Stimulated activated CD8-positive, alpha-beta memory T cell treated with anti-CD3 and anti-CD28 coated beads, Interleukin-7, amount 100 ng/mL, for 4 hours (primary cell): Measurements from ENCODE around the gene HAO1.
"Not testable (repeated sequence)": the region's sequence is repeated elsewhere in the genome, so short reads cannot be mapped to it uniquely, and the experiment has no call there.

Experiments
- DNase-seq, 2 donors: peaks; one replicate each; pipeline ENCODE4 v3.0.0-alpha.2; 2020; ENCODE audit warnings: low read depth in 2 of 2

The HAO1 gene

DNA sequence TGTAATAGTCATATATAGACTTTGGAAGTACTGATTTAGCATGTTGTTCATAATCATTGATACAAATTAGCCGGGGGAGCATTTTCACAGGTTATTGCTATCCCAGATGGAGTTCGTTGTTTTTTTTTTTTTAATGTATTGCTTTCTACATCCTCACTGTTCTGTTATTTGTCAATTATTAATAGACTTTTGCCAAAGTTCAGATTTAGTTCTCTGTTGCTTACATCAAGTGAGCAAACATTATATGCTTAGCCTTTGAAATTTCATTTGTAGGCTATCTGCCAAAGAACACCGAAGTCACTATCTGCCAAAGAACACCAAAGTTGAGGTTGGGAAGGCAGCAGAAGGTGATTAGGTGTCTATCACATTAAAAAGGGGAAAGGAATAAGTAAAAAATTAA lies at the start of gene HAO1:
Gene HAO1 (minus strand): TSS at position 118 of the 400 bp plus-strand sequence. CDS start 36 bp downstream, at position 82.
- no peak for DNase-seq

DNA sequence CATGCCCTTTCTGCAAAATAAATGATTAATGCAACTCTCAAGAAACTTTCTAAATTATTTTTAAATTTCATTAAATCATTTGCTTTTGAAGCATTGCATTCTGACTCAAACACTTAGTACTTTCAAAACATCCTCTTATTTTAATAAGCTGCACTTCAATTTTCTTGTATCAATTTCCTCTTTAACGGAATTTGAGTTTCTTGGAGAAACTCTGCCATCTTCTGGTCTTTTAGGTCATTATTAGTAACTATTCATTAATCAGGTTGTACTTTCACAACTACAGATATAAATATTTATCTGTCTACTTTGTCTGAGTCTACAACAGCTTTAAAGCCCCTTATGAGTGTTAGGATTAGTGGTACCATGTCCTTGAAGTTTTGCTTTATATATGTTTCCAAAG lies 49.1 kb upstream of the HAO1 start:
- no peak for DNase-seq

DNA sequence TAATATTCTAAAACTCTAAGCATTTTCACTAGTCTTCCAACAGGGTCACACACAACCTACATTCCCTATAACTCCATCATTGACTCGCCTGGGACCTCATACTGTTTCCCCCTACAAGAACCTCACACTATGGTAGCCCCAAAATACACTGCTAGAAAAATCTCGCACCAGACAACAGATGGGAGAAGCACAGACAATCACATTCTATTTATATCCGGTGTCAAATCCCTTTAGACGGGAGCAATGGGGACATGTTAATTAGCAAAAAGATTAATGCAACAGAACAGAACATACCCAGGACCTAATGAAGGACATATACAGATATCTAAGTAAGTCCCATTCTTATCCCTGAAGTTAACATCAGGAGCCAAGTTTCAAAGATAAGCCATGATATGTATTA lies 45.7 kb upstream of the HAO1 start:
- no peak for DNase-seq

DNA sequence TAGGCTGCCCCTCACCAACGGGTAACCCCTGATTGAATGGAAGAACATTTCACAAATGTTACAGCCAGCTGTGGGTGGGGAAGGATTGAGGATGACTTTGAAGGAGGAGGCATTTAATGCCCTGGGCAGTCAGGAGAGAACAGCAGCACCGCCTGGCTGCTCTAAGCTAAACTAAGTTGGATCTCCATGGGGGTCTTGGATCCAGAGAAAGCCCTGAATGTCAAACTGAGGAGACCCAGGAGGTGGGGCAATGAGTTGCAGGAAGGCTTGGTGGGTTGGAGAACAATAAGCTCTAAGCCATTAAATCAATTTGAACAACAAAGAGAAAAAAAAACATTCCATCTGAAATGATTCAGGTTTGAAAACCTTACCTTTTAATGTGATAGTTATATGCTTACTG lies 43.9 kb upstream of the HAO1 start:
- DNase-seq = no peak

DNA sequence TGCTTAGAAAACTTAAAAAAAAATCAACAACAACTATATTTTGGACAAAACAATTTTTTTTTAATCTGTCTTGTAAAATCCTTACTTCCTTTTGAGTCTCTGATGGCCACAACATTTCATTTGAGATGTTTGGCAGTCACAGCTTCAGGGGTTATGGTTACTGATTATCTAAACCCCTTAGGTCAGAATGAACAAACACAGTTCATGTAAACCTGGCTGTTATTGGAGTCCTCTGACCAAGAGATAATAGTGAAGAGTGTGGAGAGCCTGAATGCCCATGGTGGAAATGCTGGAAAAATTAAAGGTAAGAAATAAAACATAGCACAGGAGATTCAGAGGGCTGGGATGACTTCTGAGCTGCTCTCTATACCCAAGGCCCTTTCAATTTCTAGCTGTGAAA lies 41.1 kb upstream of the HAO1 start:
- DNase-seq = no peak

DNA sequence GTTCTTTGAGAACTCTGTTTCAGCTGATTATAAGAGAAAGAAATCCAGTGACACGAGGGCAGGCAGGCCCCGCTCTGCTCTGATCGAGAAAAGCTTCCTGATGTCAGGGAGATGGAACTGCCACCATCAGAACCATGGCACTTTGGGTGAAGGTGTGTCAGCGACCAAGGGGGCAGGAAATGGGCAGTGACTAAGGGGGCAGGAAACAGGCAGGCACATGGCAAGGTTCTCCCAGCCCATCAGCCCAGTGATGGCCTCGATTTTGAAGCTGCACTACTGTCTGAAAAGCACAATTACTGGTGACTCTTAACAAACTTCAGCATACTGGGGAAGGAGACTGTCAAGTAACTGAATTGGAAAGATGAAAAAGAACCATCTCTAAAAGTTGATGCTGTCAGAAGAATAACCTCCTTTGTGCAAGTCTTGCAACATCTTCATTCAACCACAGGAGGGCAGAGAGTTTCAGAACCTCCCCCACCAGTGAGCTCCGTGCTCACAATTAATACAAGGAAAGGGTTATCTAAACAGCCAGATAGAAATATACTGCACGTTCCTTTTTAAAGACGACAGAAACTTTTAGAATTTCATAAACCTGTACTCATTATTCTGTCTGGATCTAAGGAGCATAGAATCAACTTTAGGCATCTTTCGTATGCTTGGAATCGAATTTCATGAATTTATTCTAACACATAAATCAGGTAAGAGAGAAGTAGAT lies 40.2 kb upstream of the HAO1 start:
- DNase-seq = no peak

DNA sequence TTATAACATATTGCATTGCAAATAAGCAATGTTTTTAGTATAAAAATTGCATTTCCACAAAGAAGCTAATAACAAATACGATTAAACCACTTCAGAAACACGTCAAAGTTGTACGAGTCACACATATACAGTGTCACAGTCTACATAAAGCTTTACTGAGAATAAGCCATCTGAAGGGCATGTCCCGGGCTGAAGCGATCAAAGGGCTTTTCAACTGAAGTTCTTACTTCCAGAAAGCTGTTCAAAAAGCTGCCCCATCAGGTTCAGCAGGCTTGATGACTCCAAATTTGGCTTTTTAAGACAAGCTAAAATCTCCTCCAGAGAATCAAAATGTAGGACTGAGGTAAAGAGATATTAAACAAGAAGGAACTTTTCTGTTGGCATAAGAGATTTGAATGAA lies 37.5 kb upstream of the HAO1 start:
- DNase-seq = no peak

DNA sequence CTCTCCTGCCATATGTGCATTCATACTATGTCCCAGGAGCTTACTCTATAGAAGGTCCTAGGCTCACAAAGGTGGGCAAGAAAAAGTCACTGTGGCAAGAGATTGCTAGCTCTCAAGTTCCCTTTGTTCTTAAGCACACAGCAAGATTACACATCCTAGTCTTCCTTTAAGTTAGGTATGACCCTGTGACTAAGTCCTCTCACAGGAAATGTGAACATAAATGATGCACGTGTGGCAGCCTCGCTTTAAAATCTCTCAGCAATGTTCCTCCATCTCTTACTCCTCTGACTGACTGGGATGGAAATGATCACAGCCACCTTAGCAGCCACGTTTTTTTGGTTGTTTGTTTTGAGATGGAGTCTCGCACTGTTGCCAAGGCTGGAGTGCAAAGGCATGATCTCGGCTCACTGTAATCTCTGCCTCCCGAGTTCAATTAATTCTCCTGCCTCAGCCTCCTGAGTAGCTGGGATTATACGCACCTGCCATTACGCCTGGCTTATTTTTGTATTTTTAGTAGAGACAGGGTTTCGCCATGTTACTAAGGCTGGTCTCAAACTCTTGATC lies 35.7 kb upstream of the HAO1 start:
- no peak for DNase-seq

DNA sequence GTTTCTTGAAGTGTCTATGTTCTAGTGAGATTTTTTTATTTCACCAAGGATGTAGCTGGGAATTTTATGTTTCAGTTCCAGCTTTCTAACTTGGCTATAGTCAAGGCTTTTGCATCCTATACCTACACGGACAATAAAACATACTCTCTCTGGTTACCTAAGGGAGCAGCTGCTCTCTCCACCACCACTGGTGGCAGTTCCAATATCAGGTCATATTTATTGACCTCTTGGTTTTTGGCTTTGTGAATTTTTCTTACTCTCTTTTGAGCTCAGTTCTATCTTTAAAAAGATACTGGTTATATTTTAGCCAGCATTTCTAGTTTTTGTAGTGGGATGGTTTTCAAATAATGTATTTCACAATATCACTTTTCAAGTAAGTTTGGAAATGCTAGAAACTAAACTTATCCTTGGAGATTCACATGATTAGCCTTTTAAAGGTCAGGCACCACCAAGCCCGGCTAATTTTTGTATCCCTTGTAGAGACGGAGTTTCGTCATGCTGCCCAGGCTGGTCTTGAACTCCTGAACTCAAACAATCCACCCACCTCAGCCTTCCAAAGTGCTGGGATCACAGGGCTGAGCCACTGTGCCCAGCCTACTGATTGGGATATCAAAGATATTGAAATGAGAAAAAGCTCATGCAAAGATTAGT lies 34.7 kb upstream of the HAO1 start:
- no peak for DNase-seq

DNA sequence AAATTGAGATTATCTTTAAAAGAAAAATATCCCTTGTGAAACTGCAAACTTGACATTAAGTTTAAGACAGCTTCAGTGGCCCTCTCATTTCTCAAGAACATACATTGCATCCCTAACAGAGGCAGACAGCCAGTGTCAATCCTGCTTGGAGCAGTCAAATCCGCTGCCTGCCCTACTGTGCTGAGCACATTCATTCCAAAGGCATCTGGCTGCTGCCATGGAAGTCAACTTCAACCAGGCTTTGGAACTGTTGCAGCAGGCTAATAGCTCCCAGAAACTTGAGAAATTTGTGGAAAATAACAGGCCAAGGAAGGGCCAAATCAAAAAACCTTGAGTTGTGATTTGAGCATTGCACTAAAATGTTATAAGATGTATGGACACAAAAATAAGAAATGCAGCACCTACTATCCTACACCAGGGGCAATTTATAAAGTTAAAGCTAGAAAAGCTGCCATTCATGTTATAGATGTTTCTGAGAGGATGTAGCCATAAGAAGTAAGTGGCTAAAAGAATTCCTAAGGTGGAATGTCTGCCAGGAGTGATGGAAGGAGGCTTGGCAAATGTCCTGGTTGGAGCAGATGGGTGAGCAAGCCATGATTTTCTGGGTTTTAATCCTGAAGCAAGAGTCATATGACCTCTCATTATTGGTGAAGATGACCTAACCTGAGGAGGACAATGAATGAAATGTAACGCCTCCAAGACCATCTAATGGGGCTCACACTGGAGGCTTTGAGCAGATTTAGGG lies 31.4 kb upstream of the HAO1 start:
- DNase-seq = no peak

DNA sequence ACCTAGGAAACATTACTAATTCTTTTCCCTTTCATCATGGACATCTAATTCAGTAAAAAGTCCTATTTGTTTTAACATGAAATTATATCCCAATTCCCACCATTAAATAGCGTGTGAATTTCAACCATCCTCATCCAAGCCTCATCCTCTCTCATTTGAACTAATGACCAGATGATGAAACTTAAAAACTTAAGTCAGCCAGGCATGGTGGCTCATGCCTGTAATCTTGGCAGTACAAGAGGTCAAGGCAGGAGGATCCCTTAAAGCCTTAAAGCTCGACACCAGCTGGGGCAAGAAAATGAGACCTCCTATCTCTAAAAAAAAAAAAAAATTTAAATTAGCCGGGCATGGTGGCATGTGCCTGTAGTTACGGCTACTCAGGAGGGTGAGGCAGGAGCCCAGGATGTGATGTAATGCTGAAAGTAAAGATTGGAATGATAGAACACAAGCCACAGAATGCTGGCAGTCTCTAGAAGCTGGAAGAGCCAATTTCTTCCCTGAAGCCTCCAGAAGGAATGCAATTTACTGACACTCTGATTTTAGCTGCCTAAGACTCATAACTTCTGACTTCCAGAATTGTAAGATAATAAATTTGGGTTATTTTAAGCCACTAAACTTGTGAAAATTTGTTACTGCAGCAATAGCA lies 27.1 kb upstream of the HAO1 start:
- DNase-seq = no peak

DNA sequence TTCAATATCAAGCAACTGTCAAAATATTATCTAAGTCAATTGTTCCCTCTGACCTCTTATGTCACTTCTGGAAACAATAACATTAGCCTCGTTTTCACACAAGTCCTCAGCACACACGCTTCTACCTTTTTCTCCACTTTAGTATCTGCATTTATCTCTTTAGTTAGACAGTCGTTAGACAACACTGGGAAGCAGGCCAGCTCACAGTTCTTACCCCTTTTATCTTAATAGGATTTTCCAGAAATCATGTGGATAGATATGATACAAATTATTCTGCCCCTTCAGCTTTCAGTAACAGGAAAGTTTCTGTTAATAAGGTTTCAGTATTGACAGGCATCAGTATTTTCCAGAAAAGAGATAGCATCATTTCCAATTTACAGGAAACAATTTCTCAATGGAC lies 25.9 kb upstream of the HAO1 start:
- DNase-seq = no peak

DNA sequence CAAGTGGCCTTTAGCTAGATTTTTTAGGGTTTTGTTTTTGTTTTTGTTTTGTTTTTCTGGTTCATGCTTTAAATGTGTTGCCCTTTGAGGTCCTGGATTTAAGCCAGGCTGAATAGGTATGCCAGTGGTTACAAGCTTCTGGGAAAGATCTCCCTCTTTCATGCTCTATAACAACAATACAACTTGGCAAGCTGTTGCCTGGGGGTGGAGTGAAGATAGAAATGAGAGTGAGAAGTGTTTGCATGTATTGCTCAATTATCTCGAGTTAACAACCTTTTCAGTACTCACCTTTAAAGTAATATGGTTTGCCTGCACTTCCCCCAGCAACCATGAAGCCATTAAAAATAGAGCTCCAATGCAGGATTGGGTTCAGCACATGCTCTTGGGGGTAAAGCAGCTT lies 19.2 kb upstream of the HAO1 start:
- DNase-seq = no peak

DNA sequence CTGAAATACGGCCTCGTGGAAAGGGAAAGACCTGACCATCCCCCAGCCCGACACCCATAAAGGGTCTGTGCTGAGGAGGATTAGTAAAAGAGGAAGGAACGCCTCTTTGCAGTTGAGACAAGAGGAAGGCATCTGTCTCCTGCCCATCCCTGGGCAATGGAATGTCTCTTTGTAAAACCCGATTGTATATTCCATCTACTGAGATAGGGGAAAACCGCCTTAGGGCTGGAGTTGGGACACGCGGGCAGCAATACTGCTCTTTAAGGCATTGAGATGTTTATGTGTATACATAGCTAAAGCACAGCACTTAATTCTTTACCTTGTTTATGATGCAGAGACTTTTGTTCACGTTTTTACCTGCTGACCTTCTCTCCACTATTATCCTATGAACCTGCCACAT lies 16.3 kb upstream of the HAO1 start:
- not testable (repeated sequence) for DNase-seq

DNA sequence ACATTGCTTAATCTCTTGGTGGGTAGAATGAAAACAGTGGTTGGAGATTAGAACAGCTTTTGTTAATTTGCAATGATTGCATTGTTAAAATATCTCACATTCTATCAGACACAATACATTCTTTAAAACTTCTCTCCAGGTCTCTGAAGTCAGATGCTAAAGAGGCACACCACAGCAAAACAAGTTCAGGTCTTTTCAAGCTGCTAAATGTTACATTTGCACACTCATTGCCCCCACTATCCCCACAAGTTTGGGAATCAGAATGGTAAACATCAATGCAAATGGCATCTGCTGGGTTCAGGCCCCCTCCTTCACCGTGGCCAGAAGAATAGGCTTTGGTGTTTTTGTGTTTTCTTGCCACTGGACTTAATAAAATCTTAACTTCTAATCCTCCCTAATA lies 10.1 kb upstream of the HAO1 start:
- DNase-seq = no peak

DNA sequence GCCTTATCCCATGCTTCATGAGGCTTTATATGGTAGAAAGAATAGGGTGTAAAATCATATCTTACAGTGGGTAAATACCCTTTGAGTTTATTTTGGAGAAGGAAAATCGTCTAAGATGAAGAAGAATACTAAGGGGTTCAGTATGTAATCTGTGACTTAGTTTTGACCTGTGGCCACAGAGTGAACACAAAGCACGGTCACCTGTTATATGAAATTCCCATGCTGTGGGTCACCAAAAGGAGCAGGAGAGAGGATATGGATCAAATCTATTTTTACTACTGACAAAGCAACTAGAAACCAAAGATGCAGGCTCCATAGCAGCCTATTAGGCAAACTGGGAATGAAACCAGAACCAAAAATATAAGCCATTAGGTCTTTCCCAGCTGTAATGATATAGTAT lies 3.6 kb upstream of the HAO1 start:
- no peak for DNase-seq

DNA sequence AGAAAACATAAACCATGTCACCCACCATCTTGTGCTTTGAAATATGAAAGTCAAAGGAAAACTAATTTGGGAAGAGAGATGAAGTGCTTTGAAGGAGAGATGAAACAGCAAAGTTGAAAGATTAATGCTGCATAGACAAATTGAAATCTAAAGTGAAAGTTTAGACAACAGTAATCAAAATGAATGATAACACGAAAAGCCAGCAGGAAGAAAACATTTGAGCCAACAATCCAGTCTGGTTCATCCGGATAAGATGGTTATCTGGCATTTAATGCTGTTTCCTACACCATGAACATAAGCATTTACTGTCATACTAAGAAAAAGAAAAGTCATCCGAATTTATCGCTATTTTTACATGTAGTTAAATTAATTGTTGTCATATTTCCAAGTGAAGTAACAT lies 595 bp downstream of the HAO1 start:
- DNase-seq = no peak

DNA sequence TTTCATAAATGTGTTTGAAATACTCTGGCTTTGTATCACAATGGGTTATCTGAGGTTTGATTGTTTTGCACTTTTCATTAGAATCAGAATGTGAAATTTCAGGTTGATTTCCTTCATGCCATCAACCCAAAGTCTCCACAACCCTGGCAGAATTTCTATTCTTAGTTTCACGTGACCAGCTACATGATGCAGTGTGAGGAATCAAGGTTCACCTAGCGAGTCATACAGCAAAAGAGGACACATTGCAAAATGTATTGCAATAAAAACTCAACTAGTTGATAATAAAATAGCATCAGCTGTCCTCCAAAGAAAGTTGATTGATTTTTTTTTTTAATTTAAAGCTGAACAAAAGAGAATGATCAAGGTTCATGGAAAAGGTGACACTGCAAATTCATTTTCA lies 2.2 kb downstream of the HAO1 start:
- DNase-seq = no peak

DNA sequence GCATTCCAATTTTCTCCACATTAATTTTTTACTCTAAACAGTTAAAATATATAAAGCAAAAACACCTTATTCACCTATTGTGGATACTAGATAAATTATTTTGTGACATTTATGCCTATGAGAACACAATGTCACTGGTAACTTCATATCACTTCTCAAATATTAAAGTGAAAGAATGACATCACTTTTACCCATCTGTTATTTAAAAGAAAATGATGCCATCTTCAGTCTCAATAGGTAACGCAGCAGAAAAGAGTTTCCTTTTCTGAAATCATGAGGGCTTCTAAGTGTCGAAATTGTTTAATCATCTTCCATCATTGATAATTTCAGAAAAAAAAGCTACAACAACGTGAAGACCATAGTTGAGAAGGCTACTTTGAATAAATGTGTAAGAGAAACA lies 2.9 kb downstream of the HAO1 start:
- no peak for DNase-seq

DNA sequence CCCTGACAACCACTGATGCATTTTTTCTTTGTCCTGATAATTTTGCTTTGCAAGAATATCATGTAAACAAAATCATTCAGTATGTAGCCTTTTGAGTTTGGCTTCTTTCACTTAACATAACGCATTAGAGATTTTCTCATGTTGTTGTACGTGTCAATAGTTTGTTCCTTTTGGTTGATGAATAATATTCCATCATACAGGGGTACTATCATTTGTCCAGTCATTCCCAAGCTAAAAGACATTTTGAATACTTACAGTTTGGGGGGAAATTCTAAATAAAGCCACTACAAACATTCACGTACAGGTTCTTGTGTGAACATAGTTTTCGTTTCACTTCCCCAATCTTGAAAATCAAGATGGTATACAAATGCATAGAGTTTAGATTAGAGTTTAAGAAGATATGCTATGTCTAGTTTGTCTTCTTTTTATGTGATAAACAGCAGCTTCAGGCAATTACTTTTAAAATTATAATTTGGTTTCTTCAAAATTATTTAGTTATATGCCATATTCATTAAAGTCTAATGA lies 5.2 kb downstream of the HAO1 start:
- DNase-seq = no peak

DNA sequence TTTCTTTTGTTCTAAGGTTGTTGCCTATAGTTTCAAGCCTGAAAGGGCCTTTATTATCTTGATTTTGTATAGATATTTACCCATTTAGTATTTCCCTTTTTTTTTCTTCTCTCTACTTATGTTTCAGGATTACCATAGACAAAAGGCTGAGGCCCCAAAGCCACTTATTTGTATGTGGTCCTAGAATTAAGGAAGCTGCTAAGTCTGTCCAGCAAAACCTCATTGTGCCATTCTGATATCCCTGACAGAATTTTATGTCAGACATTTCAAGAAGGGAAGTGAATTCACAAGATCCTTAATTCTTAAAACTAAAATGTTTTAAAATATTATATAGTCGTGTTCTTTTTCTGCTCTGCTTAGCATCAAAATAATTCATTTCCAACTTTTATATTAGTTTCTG lies 6.9 kb downstream of the HAO1 start:
- no peak for DNase-seq

DNA sequence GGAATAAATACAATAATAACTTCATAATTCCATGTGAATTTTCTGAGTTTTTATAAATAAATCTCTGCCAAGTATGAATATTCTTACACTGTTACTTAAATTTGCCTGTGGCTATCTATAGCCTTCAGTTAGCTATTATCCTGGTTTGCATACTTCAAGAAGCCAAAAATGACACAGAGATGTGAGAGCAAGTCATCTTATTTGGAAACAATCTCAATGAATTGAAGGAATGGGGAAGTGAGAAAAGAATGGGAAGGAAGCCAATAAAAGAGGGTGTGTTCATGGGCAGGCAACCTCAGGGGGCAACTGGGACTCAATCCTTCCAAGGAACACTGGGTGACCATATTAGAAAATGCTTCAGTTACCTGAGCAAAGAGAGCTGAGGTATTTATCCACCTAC lies 9.9 kb downstream of the HAO1 start:
- DNase-seq = no peak
